ENCODE measurements around the gene SMOC1. TPM values are rescaled to one million over a fixed set of nuclear protein-coding genes. Genes with fewer than 3 reads are reported as not detected.

Gene SMOC1
- total RNA-seq, 1 experiment from 2014 or later = 22.9 TPM

DNA sequence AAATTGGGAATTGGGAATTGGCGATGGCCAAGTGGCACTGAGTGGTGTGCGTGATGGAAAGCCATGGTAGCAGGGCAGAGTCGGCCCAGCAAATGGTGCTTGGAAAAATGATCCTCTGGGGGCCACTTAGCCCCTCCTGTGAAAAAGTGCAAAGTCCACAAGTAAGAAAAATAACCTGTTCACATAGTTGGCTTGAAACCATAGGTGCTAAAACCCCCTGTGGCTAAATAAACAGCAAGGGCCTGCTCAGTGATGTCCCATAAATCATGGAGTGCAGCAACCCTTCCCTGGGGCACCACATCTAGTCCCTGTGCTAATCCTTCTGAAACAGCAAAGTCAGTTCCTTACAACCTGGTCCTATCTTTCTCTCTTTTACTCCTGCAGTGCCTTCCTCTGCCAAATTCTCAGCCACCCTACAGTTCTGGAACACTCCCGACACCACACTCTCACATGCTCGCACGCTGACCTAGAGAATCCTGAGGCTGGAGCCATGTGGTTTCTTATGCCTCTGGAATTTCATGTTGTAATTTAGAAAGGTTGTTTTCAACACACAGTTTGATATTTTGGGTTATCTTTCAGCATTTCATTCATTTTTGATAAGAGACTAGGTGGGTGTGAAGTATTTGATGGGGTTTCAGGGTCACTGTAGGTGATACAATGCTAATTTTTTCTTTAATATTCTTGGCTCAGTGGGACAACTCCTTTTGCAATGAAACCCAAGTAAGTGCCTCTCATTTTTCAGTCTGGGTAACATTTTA lies 123.6 kb downstream of the SMOC1 start:
- POLR2A ChIA-PET = no interaction called here
- H3K27ac Mint-ChIP-seq (ENCODE audit: low read depth, unreplicated experiment) = peak overlapping the region; percentile 59

DNA sequence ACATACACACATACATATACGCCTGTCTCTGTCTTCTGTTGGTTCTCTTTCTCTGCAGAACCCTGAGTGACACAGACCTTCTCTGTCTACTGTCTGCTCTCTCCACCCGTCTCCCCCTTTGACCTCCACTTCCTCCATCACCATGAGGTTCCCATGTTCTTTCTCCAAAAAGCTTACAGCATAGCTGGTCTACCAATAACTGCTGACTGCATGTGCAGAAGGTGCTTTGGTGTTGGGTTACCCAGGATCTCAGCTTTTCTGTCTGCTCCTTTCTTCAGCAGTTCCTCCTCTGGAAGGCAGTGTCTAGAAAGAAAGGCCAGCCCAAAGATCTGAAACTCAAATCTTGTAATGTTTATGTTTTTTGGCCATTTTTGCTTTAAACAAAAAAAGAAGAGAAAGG lies 125.6 kb downstream of the SMOC1 start:
- no peaks in the 10 kb centered on the region for H3K9me3 Mint-ChIP-seq (ENCODE audit: unreplicated experiment)
- BruUV-seq (replicated peaks) = no TSS peak
- no peak overlapping the region for H3K4me3 Mint-ChIP-seq (ENCODE audit: unreplicated experiment)
- TF ChIP-seq, protein P1, sequence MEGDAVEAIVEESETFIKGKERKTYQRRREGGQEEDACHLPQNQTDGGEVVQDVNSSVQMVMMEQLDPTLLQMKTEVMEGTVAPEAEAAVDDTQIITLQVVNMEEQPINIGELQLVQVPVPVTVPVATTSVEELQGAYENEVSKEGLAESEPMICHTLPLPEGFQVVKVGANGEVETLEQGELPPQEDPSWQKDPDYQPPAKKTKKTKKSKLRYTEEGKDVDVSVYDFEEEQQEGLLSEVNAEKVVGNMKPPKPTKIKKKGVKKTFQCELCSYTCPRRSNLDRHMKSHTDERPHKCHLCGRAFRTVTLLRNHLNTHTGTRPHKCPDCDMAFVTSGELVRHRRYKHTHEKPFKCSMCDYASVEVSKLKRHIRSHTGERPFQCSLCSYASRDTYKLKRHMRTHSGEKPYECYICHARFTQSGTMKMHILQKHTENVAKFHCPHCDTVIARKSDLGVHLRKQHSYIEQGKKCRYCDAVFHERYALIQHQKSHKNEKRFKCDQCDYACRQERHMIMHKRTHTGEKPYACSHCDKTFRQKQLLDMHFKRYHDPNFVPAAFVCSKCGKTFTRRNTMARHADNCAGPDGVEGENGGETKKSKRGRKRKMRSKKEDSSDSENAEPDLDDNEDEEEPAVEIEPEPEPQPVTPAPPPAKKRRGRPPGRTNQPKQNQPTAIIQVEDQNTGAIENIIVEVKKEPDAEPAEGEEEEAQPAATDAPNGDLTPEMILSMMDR (IDR thresholded peaks at IDR 0.05; ENCODE audit: unreplicated experiment) = no peak
- intact Hi-C loops (cut with micrococcal nuclease) = no loop called here
- POLR2A ChIA-PET = interaction anchor here (1.1 kb wide), 1 partner anchor 14 kb away, joined by 3 read pairs; no protein-coding TSS in a partner anchor
- CTCF ChIA-PET = no interaction called here
- H3K27ac Mint-ChIP-seq (ENCODE audit: low read depth, unreplicated experiment) = peak overlapping the region; percentile 69
- no peaks in the 10 kb centered on the region for H3K27me3 Mint-ChIP-seq (ENCODE audit: insufficient read depth, unreplicated experiment)
- no peak for DNase-seq (ENCODE audit: unreplicated experiment)
- no peaks in the 10 kb centered on the region for H3K36me3 Mint-ChIP-seq (ENCODE audit: insufficient read depth, unreplicated experiment)
- H3K4me1 Mint-ChIP-seq (ENCODE audit: insufficient read depth, unreplicated experiment) = peaks cover 12% of the 10 kb centered on the region

More for the DNA sequence above, 123.6 kb downstream of the SMOC1 start:
- no peaks in the 10 kb centered on the region for H3K27me3 Mint-ChIP-seq (ENCODE audit: insufficient read depth, unreplicated experiment)
- peaks cover 32% of the 10 kb centered on the region for H3K4me1 Mint-ChIP-seq (ENCODE audit: insufficient read depth, unreplicated experiment)
- H3K36me3 Mint-ChIP-seq (ENCODE audit: insufficient read depth, unreplicated experiment) = peaks cover 6% of the 10 kb centered on the region
- no peaks in the 10 kb centered on the region for H3K9me3 Mint-ChIP-seq (ENCODE audit: unreplicated experiment)
- BruUV-seq (replicated peaks) = no TSS peak
- CTCF ChIA-PET = no interaction called here
- DNase-seq (ENCODE audit: unreplicated experiment) = no peak
- intact Hi-C loops (cut with micrococcal nuclease) = no loop called here
- TF ChIP-seq, protein P1 (IDR thresholded peaks at IDR 0.05; ENCODE audit: unreplicated experiment) = no peak
- no peak overlapping the region for H3K4me3 Mint-ChIP-seq (ENCODE audit: unreplicated experiment)

DNA sequence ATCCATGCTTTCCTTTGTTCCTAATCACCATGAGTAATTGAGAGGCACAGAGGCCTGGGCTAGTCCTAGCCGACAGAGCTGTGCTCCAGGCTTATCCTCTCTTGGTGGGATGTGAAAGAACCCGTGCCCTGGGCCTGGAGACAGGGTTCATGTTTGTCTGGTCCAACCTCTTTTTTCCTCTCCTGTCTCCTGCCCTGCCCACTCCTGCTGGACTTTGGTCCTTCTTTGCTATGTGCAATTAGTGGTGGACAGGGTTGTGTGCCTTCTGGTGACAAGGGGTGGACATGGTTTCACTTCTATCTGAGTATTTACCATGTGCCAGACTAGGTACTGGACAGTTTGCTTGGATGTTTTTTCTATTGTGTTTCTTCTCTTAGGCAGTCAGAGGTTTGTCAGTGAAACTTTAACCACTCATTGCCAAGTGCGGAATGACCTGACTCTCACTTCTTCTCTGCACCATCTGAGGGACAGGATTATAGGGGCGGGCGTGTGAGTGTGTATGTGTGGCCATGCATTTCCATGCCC lies 126.1 kb downstream of the SMOC1 start:
- TF ChIP-seq, protein P1 (IDR thresholded peaks at IDR 0.05; ENCODE audit: unreplicated experiment) = no peak
- no peak for DNase-seq (ENCODE audit: unreplicated experiment)
- Mint-ChIP-seq H3K36me3 (ENCODE audit: insufficient read depth, unreplicated experiment) (no peaks in the 10 kb centered on the region), H3K4me3 (ENCODE audit: unreplicated experiment) (no peak overlapping the region), H3K27ac (ENCODE audit: low read depth, unreplicated experiment) (peak overlapping the region; percentile 69), H3K9me3 (ENCODE audit: unreplicated experiment) (no peaks in the 10 kb centered on the region), H3K27me3 (ENCODE audit: insufficient read depth, unreplicated experiment) (no peaks in the 10 kb centered on the region), H3K4me1 (ENCODE audit: insufficient read depth, unreplicated experiment) (peaks cover 7% of the 10 kb centered on the region)
- BruUV-seq (replicated peaks) = no TSS peak
- intact Hi-C loops (cut with micrococcal nuclease) = no loop called here
- POLR2A ChIA-PET = interaction anchor here (1.1 kb wide), 1 partner anchor 14 kb away, joined by 3 read pairs; no protein-coding TSS in a partner anchor
- CTCF ChIA-PET = no interaction called here

DNA sequence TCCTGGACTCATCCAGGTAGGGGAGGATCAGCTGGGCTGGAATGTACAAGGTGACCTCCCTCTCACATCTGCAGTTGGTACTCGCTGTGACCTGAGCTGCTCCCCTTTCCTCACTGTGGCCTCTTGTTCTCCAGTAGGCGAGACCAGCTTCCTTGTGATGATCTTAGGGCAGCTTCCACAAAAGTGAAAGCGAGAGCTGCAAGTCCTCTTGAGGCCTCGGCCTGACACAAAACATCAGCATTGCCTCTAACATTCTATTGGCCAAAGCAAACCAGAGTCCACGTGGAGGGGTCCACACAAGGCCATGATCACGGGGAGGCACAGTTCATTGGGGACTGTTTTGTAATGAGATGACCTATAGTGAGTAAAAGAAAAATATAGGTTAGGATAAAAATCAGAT lies 127.5 kb downstream of the SMOC1 start:
- peaks cover 6% of the 10 kb centered on the region for H3K4me1 Mint-ChIP-seq (ENCODE audit: insufficient read depth, unreplicated experiment)
- H3K4me3 Mint-ChIP-seq (ENCODE audit: unreplicated experiment) = no peak overlapping the region
- no peak for DNase-seq (ENCODE audit: unreplicated experiment)
- BruUV-seq (replicated peaks) = no TSS peak
- H3K36me3 Mint-ChIP-seq (ENCODE audit: insufficient read depth, unreplicated experiment) = no peaks in the 10 kb centered on the region
- no peaks in the 10 kb centered on the region for H3K27me3 Mint-ChIP-seq (ENCODE audit: insufficient read depth, unreplicated experiment)
- CTCF ChIA-PET = interaction anchor here (0.7 to 1.6 kb wide), 2 partner anchors 21 to 302 kb away, joined by 3 to 9 read pairs; no protein-coding TSS in a partner anchor
- TF ChIP-seq, protein P1 (IDR thresholded peaks at IDR 0.05; ENCODE audit: unreplicated experiment) = no peak
- no peak overlapping the region for H3K27ac Mint-ChIP-seq (ENCODE audit: low read depth, unreplicated experiment)
- no peaks in the 10 kb centered on the region for H3K9me3 Mint-ChIP-seq (ENCODE audit: unreplicated experiment)
- intact Hi-C loops (cut with micrococcal nuclease) = no loop called here
- POLR2A ChIA-PET = interaction anchor here (1.4 kb wide), 1 partner anchor 12 kb away, joined by 3 read pairs; no protein-coding TSS in a partner anchor
